Measurements from ENCODE around the gene CHRNA4. TPM values are rescaled to one million over a fixed set of nuclear protein-coding genes. Genes with fewer than 3 reads are reported as not detected.

Gene CHRNA4
- total and polyA plus RNA-seq, 10 of the 15 experiments (the other 5 are each of a cell fraction or from before 2014, with no cell fraction given): 0.04 to 0.41 (median 0.06) TPM; not detected in 5

DNA sequence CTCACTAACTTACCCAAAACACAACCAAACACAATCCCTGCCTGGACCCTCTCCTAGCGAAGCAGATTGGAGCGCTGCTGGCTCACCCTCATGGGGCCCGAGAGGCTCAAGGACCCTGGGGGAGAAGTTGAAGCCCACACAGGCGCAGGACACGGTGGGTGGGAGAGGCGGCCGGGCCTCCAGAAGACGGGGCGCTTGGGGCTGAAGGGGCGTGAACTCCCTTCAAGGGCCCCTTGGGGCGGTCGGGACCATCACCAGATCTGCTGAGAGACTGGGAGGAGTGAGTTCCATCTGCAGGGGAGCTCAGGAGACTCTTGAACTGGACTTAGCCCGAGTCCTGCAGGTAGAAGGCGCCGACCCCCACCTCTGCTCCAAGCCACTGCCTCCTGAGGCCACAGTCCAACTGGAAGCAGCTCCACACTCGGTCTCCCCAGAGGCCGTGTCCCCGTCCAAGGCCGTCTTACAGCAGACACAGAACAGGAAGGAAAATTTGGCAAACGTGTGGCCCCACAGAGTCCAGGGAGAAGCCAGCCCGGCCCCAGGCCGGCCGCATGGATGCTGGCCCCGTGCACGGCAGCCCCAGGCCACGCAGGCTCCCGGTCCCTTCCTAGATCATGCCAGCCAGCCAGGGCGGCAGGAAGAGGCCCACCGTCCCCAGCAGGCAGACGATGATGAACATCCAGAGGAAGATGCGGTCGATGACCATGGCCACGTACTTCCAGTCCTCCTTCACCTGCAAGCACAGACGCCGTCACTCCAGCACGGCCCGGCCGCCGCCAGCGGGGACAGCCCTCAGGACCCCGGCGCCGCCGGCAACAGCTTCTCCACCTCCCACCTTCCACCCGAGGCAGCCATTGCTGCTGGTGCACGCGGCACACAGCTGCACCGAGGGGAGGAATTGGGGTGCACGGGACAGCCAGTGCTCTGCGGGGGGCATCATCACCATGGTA, 14.7 kb downstream of the CHRNA4 start:
- H3K4me3 ChIP-seq: no peak overlapping the region
- DNase-seq (ENCODE audit: low read depth, low spot score) (no peak), FAIRE-seq (no peak), ATAC-seq (no peak)
- H3K9me3 ChIP-seq (replicated peaks; ENCODE audit: control insufficient read depth, insufficient read depth, low read length): no peaks in the 10 kb centered on the region; the same call in 2 of the 3 replicates
- no peaks in the 10 kb centered on the region for H3K36me3 ChIP-seq (ENCODE audit: control insufficient read depth in 2 of 2, insufficient read depth in 2 of 2, low read length in 1 of 2)
- no peak overlapping the region for H3K27ac ChIP-seq (ENCODE audit: control insufficient read depth, insufficient read depth)
- ChIA-PET SMC1A (ENCODE audit: uncharacterized antibody, unreplicated experiment) (no interaction called here), POLR2A (no interaction called here), CTCF (no interaction called here), RAD21 (ENCODE audit: unreplicated experiment) (no interaction called here)
- no peaks in the 10 kb centered on the region for H3K4me1 ChIP-seq (ENCODE audit: control insufficient read depth, insufficient read depth, low read length)
- no peaks in the 10 kb centered on the region for H4K20me1 ChIP-seq (ENCODE audit: control insufficient read depth, insufficient read depth)
- no peaks in the 10 kb centered on the region for H3K79me2 ChIP-seq (ENCODE audit: control insufficient read depth, insufficient read depth, low read length)
- H3K27me3 ChIP-seq (replicated peaks in 1 of 2; ENCODE audit: control insufficient read depth in 2 of 2, insufficient read depth in 2 of 2, low read length in 1 of 2): no peaks in the 10 kb centered on the region
- no TSS peak for BruUV-seq (replicated peaks)
- no peak overlapping the region for H2AFZ ChIP-seq (ENCODE audit: control insufficient read depth, low read depth, low read length)
- H3K9ac ChIP-seq (ENCODE audit: control insufficient read depth, insufficient read depth, low read length): no peak overlapping the region
- TF ChIP-seq ASH2L (IDR thresholded peaks at IDR 0.05; ENCODE audit: borderline replicate concordance, low read depth) (no peak), RAD51 (IDR thresholded peaks at IDR 0.05) (no peak), HDAC6 (IDR thresholded peaks at IDR 0.05; ENCODE audit: unreplicated experiment) (no peak), NR2C1 (IDR thresholded peaks at IDR 0.05) (no peak), ZNF384 (IDR thresholded peaks at IDR 0.05; ENCODE audit: borderline replicate concordance, low read depth, low read length) (no peak), ZNF274 (IDR thresholded peaks at IDR 0.05; ENCODE audit: insufficient read depth, insufficient read length) (no peak), SMAD1 (IDR thresholded peaks at IDR 0.05; ENCODE audit: low read depth, partially characterized antibody) (no peak), BCL3 (IDR thresholded peaks at IDR 0.05; ENCODE audit: borderline replicate concordance, insufficient read depth, low read depth, low read length, poor library complexity, severe bottlenecking) (no peak), LARP7 (IDR thresholded peaks at IDR 0.05) (no peak), CHD4 (IDR thresholded peaks at IDR 0.05) (no peak), SMAD5 (IDR thresholded peaks at IDR 0.05; ENCODE audit: low read depth) (no peak), MTA3 (IDR thresholded peaks at IDR 0.05; ENCODE audit: borderline replicate concordance, low read length) (no peak), BHLHE40 (IDR thresholded peaks at IDR 0.05; ENCODE audit: borderline replicate concordance in 1 of 2, low read depth in 2 of 2, low read length in 1 of 2) (no peak), CEBPZ (IDR thresholded peaks at IDR 0.05; ENCODE audit: low read depth, low read length) (no peak)
- TF ChIP-seq, protein P1, sequence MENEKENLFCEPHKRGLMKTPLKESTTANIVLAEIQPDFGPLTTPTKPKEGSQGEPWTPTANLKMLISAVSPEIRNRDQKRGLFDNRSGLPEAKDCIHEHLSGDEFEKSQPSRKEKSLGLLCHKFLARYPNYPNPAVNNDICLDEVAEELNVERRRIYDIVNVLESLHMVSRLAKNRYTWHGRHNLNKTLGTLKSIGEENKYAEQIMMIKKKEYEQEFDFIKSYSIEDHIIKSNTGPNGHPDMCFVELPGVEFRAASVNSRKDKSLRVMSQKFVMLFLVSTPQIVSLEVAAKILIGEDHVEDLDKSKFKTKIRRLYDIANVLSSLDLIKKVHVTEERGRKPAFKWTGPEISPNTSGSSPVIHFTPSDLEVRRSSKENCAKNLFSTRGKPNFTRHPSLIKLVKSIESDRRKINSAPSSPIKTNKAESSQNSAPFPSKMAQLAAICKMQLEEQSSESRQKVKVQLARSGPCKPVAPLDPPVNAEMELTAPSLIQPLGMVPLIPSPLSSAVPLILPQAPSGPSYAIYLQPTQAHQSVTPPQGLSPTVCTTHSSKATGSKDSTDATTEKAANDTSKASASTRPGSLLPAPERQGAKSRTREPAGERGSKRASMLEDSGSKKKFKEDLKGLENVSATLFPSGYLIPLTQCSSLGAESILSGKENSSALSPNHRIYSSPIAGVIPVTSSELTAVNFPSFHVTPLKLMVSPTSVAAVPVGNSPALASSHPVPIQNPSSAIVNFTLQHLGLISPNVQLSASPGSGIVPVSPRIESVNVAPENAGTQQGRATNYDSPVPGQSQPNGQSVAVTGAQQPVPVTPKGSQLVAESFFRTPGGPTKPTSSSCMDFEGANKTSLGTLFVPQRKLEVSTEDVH (IDR thresholded peaks at IDR 0.05; ENCODE audit: low read depth, partially characterized antibody): no peak
- 47% methylated on average over 48 of the region's 50 CpGs for WGBS (ENCODE audit: insufficient coverage, insufficient replicate concordance, low lambda C conversion rate, missing lambda C conversion rate)
- intact Hi-C loops (cut with micrococcal nuclease; ENCODE audit: unreplicated experiment) (no loop called here), in situ Hi-C loops (cut with MboI) (no loop called here)
- no peak overlapping the region for H3K4me2 ChIP-seq (ENCODE audit: control insufficient read depth, insufficient read depth)
